B cell (primary cell): ENCODE measurements around the gene TMEM161B.
"Not testable (repeated sequence)": the region's sequence is repeated elsewhere in the genome, so short reads cannot be mapped to it uniquely, and the experiment has no call there.

Source experiments
- CTCF ChIP-seq: fragments of 200-600 bp; IDR thresholded peaks from one replicate; pipeline ENCODE4 v1.8.0; 2022; ENCODE audit warnings: antibody characterized with exemption, mild to moderate bottlenecking
- EZH2 ChIP-seq: IDR thresholded peaks from 2 replicates; pipeline ENCODE4 v1.6.1; 2012; ENCODE audit warnings: borderline replicate concordance, low read depth, mild to moderate bottlenecking, moderate library complexity, low read length; ENCODE audit not compliant: insufficient read depth, poor library complexity, severe bottlenecking

DNA sequence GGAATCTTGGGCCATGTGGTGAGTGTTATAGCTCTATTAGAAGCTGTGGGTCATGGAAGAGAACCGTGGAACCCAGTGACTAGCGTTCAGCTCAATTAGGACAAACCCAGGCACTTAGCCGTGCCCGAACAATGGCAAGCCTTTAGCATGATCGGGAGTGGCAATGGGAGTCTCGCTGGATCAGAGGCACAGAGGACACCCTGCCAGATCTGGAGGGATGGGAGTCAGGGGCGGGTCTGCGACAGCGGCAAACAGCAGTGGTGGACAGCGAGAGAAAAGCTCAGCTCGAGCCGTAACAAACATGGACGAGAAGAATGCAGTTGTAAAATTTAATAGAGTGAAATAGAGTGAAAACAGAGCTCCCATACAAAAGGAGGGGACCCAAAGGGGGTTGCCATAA, 91.2 kb downstream of the TMEM161B start:
- TF ChIP-seq CTCF, EZH2: not testable (repeated sequence)
